Smooth muscle cell (in vitro differentiated cells): Measurements from ENCODE around the gene UQCC5. TPM values are rescaled to one million over a fixed set of nuclear protein-coding genes. Genes with fewer than 3 reads are reported as not detected.

ENCODE experiments used
- DNase-seq: peaks from one replicate; lab custom pipeline; 2025; ENCODE audit not compliant: unreplicated experiment; lab: John Stamatoyannopoulos, UW
- H2AFZ ChIP-seq: fragments of 200-600 bp; sonication (generic); 2 replicates; pipeline ENCODE4 v1.6.0; 2016; ENCODE audit warnings: antibody characterized with exemption, low read depth, mild to moderate bottlenecking
- H3F3A ChIP-seq: fragments of 200-600 bp; sonication (generic); 2 replicates; pipeline ENCODE4 v1.6.0; 2017; ENCODE audit warnings: antibody characterized with exemption, low read depth
- H3K27ac ChIP-seq: fragments of 200-600 bp; sonication (generic); 2 replicates; pipeline ENCODE4 v1.5.1; 2016; ENCODE audit warnings: low read depth, mild to moderate bottlenecking
- H3K27me3 ChIP-seq: fragments of 200-600 bp; sonication (generic); 2 replicates; pipeline ENCODE4 v1.6.1; 2016; ENCODE audit warnings: low read depth, mild to moderate bottlenecking
- H3K36me3 ChIP-seq: fragments of 200-600 bp; sonication (generic); 2 replicates; pipeline ENCODE4 v1.5.1; 2016; ENCODE audit warnings: low read depth
- H3K4me1 ChIP-seq: fragments of 200-600 bp; sonication (generic); 2 replicates; pipeline ENCODE4 v1.5.1; 2016; ENCODE audit warnings: low read depth
- H3K4me2 ChIP-seq: fragments of 200-600 bp; sonication (generic); 2 replicates; pipeline ENCODE4 v1.6.0; 2016; ENCODE audit warnings: mild to moderate bottlenecking
- H3K4me3 ChIP-seq: fragments of 200-600 bp; sonication (generic); 2 replicates; pipeline ENCODE4 v1.5.1; 2016; ENCODE audit warnings: mild to moderate bottlenecking
- H3K79me2 ChIP-seq: fragments of 200-600 bp; sonication (generic); 2 replicates; pipeline ENCODE4 v1.6.0; 2016; ENCODE audit warnings: low read depth, mild to moderate bottlenecking
- H3K9ac ChIP-seq: fragments of 200-600 bp; sonication (generic); 2 replicates; pipeline ENCODE4 v1.6.0; 2016; ENCODE audit warnings: low read depth
- H3K9me3 ChIP-seq: fragments of 200-600 bp; sonication (generic); replicated peaks from 2 replicates; pipeline ENCODE4 v1.5.1; 2016; ENCODE audit warnings: low read depth
- H4K20me1 ChIP-seq: fragments of 200-600 bp; sonication (generic); 2 replicates; pipeline ENCODE4 v1.6.0; 2016; ENCODE audit warnings: low read depth
- WGBS: methylation state at CpG from one replicate; pipeline ENCODE4 v1.1.7; 2016; ENCODE audit warnings: low lambda C conversion rate; 5-methylcytosine and 5-hydroxymethylcytosine counted together
- polyA plus RNA-seq: library from polyadenylated mRNA; unstranded; fragments of >200 nt; fragmentation: Nextera tagmentation; extraction: Ambion mirVana; gene quantifications from 2 replicates; pipeline ENCODE4 v1.2.1, GENCODE V29; 2016
- total RNA-seq: library from RNA; depleted of rRNA; stranded (reverse); fragments of >200 nt; gene quantifications from 2 replicates; pipeline ENCODE4 v1.2.3, GENCODE V29; 2014
- TF ChIP-seq, protein P1 (sequence below): fragments of 200-600 bp; sonication (generic); IDR thresholded peaks from 2 replicates; pipeline ENCODE4 v1.5.1; 2017; ENCODE audit warnings: borderline replicate concordance, mild to moderate bottlenecking, antibody characterized with exemption; ENCODE audit not compliant: insufficient read depth, poor library complexity, severe bottlenecking

UQCC5 gene
- total and polyA plus RNA-seq, 2 experiments from 2014 or later: 0.76 to 33.0 TPM

DNA sequence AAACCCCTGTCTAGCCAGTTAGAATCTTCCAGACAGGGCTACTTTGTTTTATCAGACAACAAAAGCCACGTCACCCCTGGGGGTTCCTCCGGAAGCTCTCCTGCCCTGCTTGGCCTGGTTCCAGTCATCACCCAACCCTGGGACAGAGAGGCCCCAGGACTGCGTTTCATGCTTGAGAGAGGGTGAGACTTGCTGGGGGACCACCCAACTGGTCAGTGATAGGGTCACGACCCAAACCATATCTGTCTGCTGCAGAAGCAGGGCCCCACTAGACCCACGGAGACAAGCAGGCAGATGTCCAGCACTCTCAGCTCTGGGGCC, 3.9 kb upstream of the UQCC5 start:
- Histone ChIP-seq H3K4me1 (peaks cover 38% of the 10 kb centered on the region), H3K27me3 (no peaks in the 10 kb centered on the region)

DNA sequence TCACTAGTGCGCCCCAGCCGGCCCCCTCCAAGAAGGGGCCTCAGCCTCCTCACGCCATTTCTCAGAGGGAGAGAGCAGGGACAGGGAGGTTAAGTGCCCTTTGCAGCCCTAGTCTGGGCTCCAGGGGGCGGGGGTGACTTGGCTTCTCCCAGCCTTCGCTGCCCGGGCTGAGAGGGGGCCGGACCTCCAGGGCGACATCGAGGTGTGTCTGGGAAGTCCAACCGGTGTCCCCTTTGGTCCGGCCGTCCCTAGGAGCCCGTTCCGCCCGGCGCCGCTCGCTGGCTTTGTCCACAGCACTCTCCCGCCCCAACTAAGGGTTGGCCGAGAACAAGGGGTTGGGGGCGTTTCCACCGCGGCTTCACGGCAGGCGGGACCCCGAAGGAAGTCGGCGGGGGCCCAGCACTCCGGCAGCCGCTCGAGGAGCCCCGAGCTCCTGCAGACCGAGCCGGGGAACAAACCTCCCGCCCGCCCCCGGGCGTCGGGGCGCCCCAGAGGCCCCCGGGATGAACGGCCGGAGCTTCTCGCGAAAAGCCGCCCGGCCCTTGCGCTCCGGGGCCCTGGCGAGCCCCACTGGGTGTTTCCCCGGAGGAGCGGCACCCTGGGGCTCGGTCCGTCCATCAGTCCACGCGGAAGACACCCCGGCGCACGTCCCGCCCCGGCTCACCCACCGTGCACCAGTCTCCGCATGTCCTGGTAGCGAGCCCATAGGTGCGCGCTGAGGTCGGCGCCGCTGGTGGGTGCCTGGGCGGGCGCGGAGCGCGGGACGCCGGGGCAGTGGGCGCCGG, 3.4 kb upstream of the UQCC5 start:
- H2AFZ ChIP-seq: no peak overlapping the region
- TF ChIP-seq, protein P1, sequence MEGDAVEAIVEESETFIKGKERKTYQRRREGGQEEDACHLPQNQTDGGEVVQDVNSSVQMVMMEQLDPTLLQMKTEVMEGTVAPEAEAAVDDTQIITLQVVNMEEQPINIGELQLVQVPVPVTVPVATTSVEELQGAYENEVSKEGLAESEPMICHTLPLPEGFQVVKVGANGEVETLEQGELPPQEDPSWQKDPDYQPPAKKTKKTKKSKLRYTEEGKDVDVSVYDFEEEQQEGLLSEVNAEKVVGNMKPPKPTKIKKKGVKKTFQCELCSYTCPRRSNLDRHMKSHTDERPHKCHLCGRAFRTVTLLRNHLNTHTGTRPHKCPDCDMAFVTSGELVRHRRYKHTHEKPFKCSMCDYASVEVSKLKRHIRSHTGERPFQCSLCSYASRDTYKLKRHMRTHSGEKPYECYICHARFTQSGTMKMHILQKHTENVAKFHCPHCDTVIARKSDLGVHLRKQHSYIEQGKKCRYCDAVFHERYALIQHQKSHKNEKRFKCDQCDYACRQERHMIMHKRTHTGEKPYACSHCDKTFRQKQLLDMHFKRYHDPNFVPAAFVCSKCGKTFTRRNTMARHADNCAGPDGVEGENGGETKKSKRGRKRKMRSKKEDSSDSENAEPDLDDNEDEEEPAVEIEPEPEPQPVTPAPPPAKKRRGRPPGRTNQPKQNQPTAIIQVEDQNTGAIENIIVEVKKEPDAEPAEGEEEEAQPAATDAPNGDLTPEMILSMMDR: no peak
- no peaks in the 10 kb centered on the region for H3K27me3 ChIP-seq
- no peaks in the 10 kb centered on the region for H3K36me3 ChIP-seq
- whole genome bisulfite sequencing: 3% methylated on average over 54 of the region's 78 CpGs
- H3K9ac ChIP-seq: peak overlapping the region; percentile 88
- DNase-seq: no peak
- H3K79me2 ChIP-seq: peaks cover 41% of the 10 kb centered on the region
- H3K4me1 ChIP-seq: peaks cover 44% of the 10 kb centered on the region
- peak overlapping the region; percentile 89 for H3K4me3 ChIP-seq
- H3F3A ChIP-seq: no peaks in the 10 kb centered on the region
- H3K4me2 ChIP-seq: peak overlapping the region; percentile 92
- H3K27ac ChIP-seq: peak overlapping the region; percentile 89
- no peaks in the 10 kb centered on the region for H3K9me3 ChIP-seq
- H4K20me1 ChIP-seq: peaks cover 46% of the 10 kb centered on the region

More for the DNA sequence above, 3.9 kb upstream of the UQCC5 start:
- WGBS: 5% methylated on average over 5 of the region's 5 CpGs
- DNase-seq: no peak
- Histone ChIP-seq H2AFZ (no peak overlapping the region), H3F3A (no peaks in the 10 kb centered on the region), H3K36me3 (no peaks in the 10 kb centered on the region), H3K27ac (peak overlapping the region; percentile 89), H3K9me3 (no peaks in the 10 kb centered on the region), H3K4me2 (peak overlapping the region; percentile 92), H4K20me1 (peaks cover 46% of the 10 kb centered on the region), H3K79me2 (peaks cover 35% of the 10 kb centered on the region), H3K9ac (peak overlapping the region; percentile 88), H3K4me3 (peak overlapping the region; percentile 89)
- TF ChIP-seq, protein P1: no peak

DNA sequence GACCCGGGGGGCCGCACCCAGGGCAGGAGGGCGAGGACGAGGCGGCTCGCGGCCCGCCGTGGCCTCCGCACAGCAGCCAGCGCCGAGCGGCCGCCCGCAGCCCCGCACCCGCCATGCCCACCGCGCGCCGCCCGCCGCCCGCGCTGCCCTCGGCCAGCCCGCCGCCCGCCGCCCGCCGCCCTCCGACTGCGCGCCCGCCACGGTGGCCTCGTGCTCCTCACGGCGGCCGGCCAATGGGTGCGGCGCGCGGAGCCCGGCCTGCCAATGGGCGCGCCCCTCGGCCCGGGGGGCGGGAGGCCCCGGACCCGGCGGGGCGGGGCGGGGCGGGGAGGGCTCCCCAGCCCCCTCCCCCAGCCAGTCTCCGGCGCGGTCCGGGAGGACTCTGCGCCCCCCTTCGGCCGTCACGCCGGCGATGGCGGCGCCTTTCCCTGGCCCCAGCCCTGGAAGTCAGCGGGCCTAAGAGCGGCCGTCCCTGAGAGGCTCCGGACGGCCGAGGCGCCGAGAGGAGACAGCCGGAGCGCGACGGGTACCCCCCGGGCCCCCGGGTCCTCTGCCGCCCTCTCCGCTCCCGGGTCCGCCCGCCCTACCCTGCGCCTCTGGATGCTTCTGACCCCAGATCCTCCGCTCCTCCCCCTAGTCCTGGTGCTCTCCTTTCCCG, 2.7 kb upstream of the UQCC5 start, which contains the start of gene NT5DC2:
TSS of gene NT5DC2 (minus strand) at position 235 of the 658 bp plus-strand sequence. CDS start at position 115, 120 bp downstream.
- Histone ChIP-seq H3K79me2 (peaks cover 48% of the 10 kb centered on the region), H3K27me3 (no peaks in the 10 kb centered on the region), H3K4me1 (peaks cover 45% of the 10 kb centered on the region), H3K36me3 (no peaks in the 10 kb centered on the region), H2AFZ (no peak within 1 kb of the TSS), H4K20me1 (peaks cover 51% of the 10 kb centered on the region), H3K9ac (peak within 1 kb of the TSS; percentile 88), H3K9me3 (no peaks in the 10 kb centered on the region), H3F3A (no peaks in the 10 kb centered on the region), H3K4me2 (peak within 1 kb of the TSS; percentile 96), H3K27ac (peak within 1 kb of the TSS; percentile 89), H3K4me3 (peak within 1 kb of the TSS; percentile 89)
- WGBS: 0% methylated on average over 22 of the region's 91 CpGs
- TF ChIP-seq, protein P1: no peak
- peak; percentile 38 for DNase-seq
